ENCODE results near the gene YTHDC2. TPM values are rescaled to one million over a fixed set of nuclear protein-coding genes. Genes with fewer than 3 reads are reported as not detected.

The YTHDC2 gene
- total RNA-seq, 2 experiments from 2014 or later, result 33.9 to 41.7 TPM

DNA sequence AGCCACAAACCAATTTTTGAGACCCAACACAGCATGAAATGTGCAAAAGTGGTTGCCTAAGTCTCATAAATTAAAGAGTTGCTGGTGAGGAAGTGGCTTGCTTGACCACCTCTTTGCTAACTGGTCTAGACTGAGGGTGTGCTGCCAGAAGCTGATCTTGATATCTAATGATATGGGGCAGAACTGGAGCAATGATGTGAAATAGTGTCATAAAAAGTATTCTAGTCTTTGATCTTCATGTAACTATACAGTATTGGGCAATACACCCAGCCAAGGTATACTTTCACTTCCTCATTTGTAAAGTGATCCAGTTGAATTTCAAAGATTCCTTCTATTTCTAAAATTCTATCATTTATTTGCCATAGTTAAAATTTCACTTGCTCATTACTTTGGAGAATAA, 5.9 kb upstream of the YTHDC2 start:
- Histone ChIP-seq H3K36me3 (ENCODE audit: insufficient read depth, low read length) (no peaks in the 10 kb centered on the region), H3K27ac (ENCODE audit: low read depth in 1 of 2, low read length in 2 of 2) (no peak overlapping the region), H3K27me3 (ENCODE audit: control insufficient read depth in 1 of 2, insufficient read depth in 2 of 2, low read length in 2 of 2) (peaks cover 6 to 18% of the 10 kb centered on the region in 2 experiments), H3K4me3 (ENCODE audit: low read length) (no peak overlapping the region), H3K9me3 (ENCODE audit: control insufficient read depth in 1 of 2, insufficient read depth in 1 of 2, low read length in 2 of 2) (no peaks in the 10 kb centered on the region), H3K4me1 (ENCODE audit: insufficient read depth, low read length) (no peaks in the 10 kb centered on the region)
- intact Hi-C loops (cut with DNase I, micrococcal nuclease), result no loop called here
- POLR2A ChIA-PET, result no interaction called here
- Mint-ChIP-seq H3K27me3 (peaks cover 74% of the 10 kb centered on the region), H3K36me3 (ENCODE audit: low read depth) (no peaks in the 10 kb centered on the region), H3K27ac (no peak overlapping the region), H3K4me3 (no peak overlapping the region), H3K9me3 (no peaks in the 10 kb centered on the region), H3K4me1 (ENCODE audit: low read depth) (no peaks in the 10 kb centered on the region)
- DNase-seq, result no peak
- ATAC-seq (ENCODE audit: poor library complexity), result no peak
- TF ChIP-seq, protein P1, sequence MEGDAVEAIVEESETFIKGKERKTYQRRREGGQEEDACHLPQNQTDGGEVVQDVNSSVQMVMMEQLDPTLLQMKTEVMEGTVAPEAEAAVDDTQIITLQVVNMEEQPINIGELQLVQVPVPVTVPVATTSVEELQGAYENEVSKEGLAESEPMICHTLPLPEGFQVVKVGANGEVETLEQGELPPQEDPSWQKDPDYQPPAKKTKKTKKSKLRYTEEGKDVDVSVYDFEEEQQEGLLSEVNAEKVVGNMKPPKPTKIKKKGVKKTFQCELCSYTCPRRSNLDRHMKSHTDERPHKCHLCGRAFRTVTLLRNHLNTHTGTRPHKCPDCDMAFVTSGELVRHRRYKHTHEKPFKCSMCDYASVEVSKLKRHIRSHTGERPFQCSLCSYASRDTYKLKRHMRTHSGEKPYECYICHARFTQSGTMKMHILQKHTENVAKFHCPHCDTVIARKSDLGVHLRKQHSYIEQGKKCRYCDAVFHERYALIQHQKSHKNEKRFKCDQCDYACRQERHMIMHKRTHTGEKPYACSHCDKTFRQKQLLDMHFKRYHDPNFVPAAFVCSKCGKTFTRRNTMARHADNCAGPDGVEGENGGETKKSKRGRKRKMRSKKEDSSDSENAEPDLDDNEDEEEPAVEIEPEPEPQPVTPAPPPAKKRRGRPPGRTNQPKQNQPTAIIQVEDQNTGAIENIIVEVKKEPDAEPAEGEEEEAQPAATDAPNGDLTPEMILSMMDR (IDR thresholded peaks at IDR 0.05), result no peak
- CTCF ChIA-PET, result no interaction called here

DNA sequence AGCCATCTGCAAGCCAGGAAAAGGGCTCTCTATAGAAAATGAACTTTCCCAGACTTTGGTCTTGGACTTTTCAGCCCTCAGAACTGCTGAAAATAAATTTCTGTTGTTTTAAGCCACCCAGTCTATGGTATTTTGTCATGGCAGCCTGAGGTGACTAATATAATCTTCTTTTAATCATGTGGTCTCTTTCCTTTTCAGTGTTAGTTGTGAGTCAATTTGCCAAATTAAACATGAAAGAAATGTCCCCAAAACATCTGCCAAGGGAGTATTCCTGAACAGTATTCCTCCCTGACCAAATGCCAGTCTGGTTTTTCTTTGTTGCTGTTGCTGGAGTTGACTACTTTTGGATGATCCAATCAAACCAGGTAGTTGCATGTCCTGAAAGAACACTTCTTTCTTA, 4.7 kb upstream of the YTHDC2 start:
- intact Hi-C loops (cut with DNase I, micrococcal nuclease), result no loop called here
- Histone ChIP-seq H3K27ac (ENCODE audit: low read depth in 1 of 2, low read length in 2 of 2) (no peak overlapping the region), H3K27me3 (ENCODE audit: control insufficient read depth in 1 of 2, insufficient read depth in 2 of 2, low read length in 2 of 2) (peaks cover 0 to 15% of the 10 kb centered on the region in 2 experiments), H3K4me1 (ENCODE audit: insufficient read depth, low read length) (peaks cover 4% of the 10 kb centered on the region), H3K36me3 (ENCODE audit: insufficient read depth, low read length) (no peaks in the 10 kb centered on the region), H3K9me3 (ENCODE audit: control insufficient read depth in 1 of 2, insufficient read depth in 1 of 2, low read length in 2 of 2) (no peaks in the 10 kb centered on the region), H3K4me3 (ENCODE audit: low read length) (no peak overlapping the region)
- H3K9me3 Mint-ChIP-seq, result no peaks in the 10 kb centered on the region
- H3K4me3 Mint-ChIP-seq, result no peak overlapping the region
- ChIA-PET CTCF (no interaction called here), POLR2A (no interaction called here)
- no peak for DNase-seq
- TF ChIP-seq, protein P1 (IDR thresholded peaks at IDR 0.05), result no peak
- H3K4me1 Mint-ChIP-seq (ENCODE audit: low read depth), result peaks cover 8% of the 10 kb centered on the region
- no peak overlapping the region for H3K27ac Mint-ChIP-seq
- no peaks in the 10 kb centered on the region for H3K36me3 Mint-ChIP-seq (ENCODE audit: low read depth)
- no peak for ATAC-seq (ENCODE audit: poor library complexity)
- peaks cover 70% of the 10 kb centered on the region for H3K27me3 Mint-ChIP-seq

DNA sequence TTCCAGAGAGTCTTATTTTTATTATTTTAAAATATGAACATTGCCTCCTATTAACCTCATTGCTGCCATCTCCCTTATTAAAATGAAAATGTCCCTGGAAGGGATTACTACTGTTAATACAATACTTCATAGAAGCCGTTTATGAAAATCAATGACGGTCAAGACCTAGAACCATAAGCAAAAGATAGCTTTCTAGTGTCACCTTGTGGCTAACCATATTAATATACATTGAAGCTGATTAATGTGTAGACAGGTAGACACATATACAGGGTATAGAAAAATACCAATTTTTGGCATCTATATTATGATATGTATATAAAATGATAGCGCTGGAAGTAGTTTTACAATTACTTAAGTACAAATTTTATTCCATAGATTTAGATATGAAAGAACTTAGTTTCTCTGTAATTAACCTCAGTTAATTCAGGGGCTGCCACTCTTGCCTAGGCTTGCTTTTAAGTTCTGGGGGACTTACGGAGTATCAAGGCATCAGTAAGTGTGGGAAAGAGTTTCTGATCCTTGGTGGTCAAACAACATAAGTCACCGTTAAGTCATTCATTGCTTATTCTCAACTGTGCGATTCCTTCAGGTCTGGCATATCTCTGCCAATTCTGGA, 2.5 kb upstream of the YTHDC2 start:
- peak in 3 of 14 experiments; percentile 49 to 57 (median 51) for DNase-seq
- no peaks in the 10 kb centered on the region for H3K9me3 ChIP-seq (ENCODE audit: control insufficient read depth in 1 of 2, insufficient read depth in 1 of 2, low read length in 2 of 2)
- no peaks in the 10 kb centered on the region for H3K9me3 Mint-ChIP-seq
- ChIA-PET POLR2A (interaction anchor here (0.9 kb wide), 1 partner anchor 488 kb away, joined by 3 read pairs; no protein-coding TSS in a partner anchor), CTCF (interaction anchor here (1.0 kb wide), 1 partner anchor 515 kb away, joined by 3 read pairs; no protein-coding TSS in a partner anchor)
- H3K4me1 ChIP-seq (ENCODE audit: insufficient read depth, low read length), result peaks cover 9% of the 10 kb centered on the region
- H3K36me3 ChIP-seq (ENCODE audit: insufficient read depth, low read length), result no peaks in the 10 kb centered on the region
- H3K4me1 Mint-ChIP-seq (ENCODE audit: low read depth), result peaks cover 26% of the 10 kb centered on the region
- no peak overlapping the region for H3K27ac ChIP-seq (ENCODE audit: low read depth in 1 of 2, low read length in 2 of 2)
- H3K27me3 Mint-ChIP-seq, result peaks cover 50% of the 10 kb centered on the region
- H3K4me3 Mint-ChIP-seq, result no peak overlapping the region
- H3K27ac Mint-ChIP-seq, result no peak overlapping the region
- H3K36me3 Mint-ChIP-seq (ENCODE audit: low read depth), result peaks cover 11% of the 10 kb centered on the region
- H3K27me3 ChIP-seq (ENCODE audit: control insufficient read depth in 1 of 2, insufficient read depth in 2 of 2, low read length in 2 of 2), result peaks cover 0 to 15% of the 10 kb centered on the region in 2 experiments
- TF ChIP-seq, protein P1 (IDR thresholded peaks at IDR 0.05), result peak; percentile 34
- no peak for ATAC-seq (ENCODE audit: poor library complexity)
- H3K4me3 ChIP-seq (ENCODE audit: low read length), result no peak overlapping the region
- intact Hi-C loops (cut with DNase I, micrococcal nuclease), result loop anchor here (2.0 to 10.0 kb wide), 7 partner anchors 174 to 1346 kb away; partner anchors contain the start of genes DCP2 (in 2 of the 2) and SRP19 (in 1 of the 2)

All from CD4-positive, alpha-beta T cell (primary cell).